Keratinocyte (primary cell): ENCODE data around the gene H3-3A.

Experiments used
- EZH2 ChIP-seq: IDR thresholded peaks from one replicate; pipeline ENCODE4 v1.6.1; 2012; ENCODE audit warnings: inconsistent platforms, mild to moderate bottlenecking, low read length, moderate library complexity
- TF ChIP-seq, protein P1 (sequence below), 3 experiments: IDR thresholded peaks in 1 of 3; conservative IDR thresholded peaks in 1 of 3; optimal IDR thresholded peaks in 1 of 3; 2 replicates in 2 of 3; 3 replicates in 1 of 3; pipeline versions ENCODE3 to v1.5.1; 2011; ENCODE audit warnings: low read length in 3 of 3, mild to moderate bottlenecking in 3 of 3, moderate library complexity in 2 of 3, control low read depth in 1 of 3, inconsistent platforms in 1 of 3; ENCODE audit not compliant: insufficient read depth in 2 of 3; ENCODE audit errors: extremely low read depth in 1 of 3

DNA sequence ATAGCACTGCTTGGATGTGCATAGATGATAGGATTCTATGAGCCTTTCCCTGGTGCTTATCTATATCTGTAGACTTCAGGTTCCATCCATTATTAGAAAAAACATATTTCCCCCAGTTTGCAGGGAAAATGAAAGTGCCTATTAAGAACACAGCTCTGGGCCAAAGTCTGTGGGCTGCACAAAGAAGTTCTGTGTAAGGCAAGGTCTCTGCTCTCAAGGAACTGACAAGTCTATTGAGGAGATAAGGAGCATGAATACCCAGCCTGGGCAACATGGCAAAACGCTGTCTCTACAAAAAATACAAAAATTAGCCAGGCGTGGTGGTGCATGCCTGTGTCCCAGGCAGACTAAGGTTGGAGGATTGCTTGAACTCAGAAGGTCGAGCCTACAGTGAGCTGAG is 41.1 kb upstream of the H3-3A start:
- TF ChIP-seq, protein P1, sequence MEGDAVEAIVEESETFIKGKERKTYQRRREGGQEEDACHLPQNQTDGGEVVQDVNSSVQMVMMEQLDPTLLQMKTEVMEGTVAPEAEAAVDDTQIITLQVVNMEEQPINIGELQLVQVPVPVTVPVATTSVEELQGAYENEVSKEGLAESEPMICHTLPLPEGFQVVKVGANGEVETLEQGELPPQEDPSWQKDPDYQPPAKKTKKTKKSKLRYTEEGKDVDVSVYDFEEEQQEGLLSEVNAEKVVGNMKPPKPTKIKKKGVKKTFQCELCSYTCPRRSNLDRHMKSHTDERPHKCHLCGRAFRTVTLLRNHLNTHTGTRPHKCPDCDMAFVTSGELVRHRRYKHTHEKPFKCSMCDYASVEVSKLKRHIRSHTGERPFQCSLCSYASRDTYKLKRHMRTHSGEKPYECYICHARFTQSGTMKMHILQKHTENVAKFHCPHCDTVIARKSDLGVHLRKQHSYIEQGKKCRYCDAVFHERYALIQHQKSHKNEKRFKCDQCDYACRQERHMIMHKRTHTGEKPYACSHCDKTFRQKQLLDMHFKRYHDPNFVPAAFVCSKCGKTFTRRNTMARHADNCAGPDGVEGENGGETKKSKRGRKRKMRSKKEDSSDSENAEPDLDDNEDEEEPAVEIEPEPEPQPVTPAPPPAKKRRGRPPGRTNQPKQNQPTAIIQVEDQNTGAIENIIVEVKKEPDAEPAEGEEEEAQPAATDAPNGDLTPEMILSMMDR (optimal IDR thresholded peaks at IDR 0.05 in 1 of 3, IDR thresholded peaks at IDR 0.05 in 1 of 3, conservative IDR thresholded peaks at IDR 0.05 in 1 of 3; ENCODE audit: extremely low read depth in 1 of 3, insufficient read depth in 2 of 3, low read length in 3 of 3): no peak
- no peak for TF ChIP-seq EZH2
